ENCODE results near the gene DSCAML1.

The DSCAML1 gene

DNA sequence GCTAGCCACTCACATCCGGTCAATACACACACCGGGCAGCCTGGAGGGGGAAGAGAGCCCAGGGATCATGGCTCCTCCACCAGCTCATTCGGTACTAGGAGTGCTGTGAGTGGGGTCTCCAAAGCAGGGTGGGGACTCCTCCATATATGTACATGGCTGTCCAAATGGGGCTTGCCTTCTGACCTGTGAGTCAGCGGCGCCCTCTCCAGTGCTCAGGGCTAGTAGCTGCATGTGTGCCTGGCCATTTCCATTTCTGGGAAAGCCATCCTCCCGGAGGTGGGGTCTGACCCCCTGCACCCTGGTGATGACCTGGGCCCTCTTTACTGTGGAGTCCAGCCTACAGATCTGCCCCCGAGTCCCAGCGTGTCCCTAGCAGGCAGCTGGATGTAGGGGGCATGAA lies 287.5 kb downstream of the DSCAML1 start:
- H3K4me3 ChIP-seq (ENCODE audit: control insufficient read depth, low read depth, low read length) = no peak overlapping the region
- TF ChIP-seq, protein P1, sequence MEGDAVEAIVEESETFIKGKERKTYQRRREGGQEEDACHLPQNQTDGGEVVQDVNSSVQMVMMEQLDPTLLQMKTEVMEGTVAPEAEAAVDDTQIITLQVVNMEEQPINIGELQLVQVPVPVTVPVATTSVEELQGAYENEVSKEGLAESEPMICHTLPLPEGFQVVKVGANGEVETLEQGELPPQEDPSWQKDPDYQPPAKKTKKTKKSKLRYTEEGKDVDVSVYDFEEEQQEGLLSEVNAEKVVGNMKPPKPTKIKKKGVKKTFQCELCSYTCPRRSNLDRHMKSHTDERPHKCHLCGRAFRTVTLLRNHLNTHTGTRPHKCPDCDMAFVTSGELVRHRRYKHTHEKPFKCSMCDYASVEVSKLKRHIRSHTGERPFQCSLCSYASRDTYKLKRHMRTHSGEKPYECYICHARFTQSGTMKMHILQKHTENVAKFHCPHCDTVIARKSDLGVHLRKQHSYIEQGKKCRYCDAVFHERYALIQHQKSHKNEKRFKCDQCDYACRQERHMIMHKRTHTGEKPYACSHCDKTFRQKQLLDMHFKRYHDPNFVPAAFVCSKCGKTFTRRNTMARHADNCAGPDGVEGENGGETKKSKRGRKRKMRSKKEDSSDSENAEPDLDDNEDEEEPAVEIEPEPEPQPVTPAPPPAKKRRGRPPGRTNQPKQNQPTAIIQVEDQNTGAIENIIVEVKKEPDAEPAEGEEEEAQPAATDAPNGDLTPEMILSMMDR (IDR thresholded peaks at IDR 0.05; ENCODE audit: control insufficient read depth, insufficient read depth, low read depth, low read length, missing control alignments) = no peak
- no peak for DNase-seq (ENCODE audit: low read depth)

DNA sequence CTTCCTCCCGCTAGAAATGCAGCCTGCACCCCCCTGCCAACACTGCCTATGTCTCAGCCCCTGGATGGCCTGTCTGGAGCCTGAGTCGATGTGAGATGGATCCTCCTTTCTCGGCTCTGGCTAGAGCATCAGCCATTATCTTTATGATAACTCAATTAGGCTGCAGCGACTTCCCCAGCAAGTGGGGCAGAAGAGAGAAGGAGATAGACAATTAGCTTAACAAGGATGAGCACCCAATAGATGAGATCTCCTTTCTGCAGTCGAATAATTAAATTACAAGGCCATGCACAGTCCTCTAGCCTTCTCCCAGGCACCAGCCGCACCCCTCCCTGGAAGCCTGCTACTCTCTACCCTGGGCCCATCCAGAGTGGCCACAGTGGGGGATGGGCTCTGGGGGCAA lies 290.0 kb downstream of the DSCAML1 start:
- no peak overlapping the region for H3K4me3 ChIP-seq (ENCODE audit: control insufficient read depth, low read depth, low read length)
- DNase-seq (ENCODE audit: low read depth) = no peak
- TF ChIP-seq, protein P1 (IDR thresholded peaks at IDR 0.05; ENCODE audit: control insufficient read depth, insufficient read depth, low read depth, low read length, missing control alignments) = no peak

DNA sequence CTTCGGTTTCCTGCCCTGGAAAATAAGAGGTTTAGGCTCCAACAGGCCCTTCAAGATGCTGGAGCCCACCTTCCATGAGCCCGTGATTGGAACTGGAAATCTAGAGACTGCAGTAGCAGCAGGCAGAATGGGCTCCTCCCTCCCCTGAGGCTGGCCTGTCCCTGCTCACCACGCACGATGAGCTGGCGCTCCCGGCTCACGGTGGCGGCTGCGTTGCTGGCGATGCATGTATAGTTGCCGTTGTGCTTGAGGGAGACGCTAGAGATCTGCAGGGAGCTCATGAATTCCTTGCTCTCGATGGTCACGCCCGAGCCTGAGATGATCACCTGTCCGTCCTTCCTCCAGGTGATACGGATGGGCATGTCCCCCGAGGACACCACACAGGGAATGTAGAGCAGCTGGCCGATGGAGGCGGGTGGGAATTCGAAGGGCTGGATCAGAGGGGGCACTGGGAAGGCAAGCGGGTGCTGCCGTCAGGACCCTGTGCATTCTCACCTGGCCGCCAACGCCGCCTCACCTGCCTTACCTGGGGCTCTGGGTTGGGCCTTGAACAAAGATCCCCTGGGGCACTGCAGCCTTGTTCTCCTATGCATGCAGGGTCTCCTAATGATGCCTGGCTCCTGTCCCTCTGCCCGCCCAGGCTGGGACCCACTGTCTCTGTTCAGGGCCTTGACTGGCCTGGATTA lies 291.6 kb downstream of the DSCAML1 start:
- TF ChIP-seq, protein P1 (IDR thresholded peaks at IDR 0.05; ENCODE audit: control insufficient read depth, insufficient read depth, low read depth, low read length, missing control alignments) = no peak
- H3K4me3 ChIP-seq (ENCODE audit: control insufficient read depth, low read depth, low read length) = no peak overlapping the region
- DNase-seq (ENCODE audit: low read depth) = no peak

DNA sequence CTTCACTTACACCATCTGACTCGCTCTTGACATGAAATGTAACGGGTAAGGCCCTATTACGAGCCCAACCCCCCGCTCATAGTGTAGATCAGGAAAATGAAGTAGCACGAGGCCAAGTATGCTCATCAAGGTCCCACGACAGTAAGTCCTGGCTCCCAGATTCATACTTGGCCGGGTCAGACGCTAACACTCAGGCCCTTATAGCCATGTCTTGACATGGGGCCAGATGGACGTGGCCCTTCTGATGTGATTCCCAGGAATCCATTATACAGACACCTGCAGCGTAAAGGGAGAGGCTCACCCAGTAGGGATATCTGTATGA lies 294.3 kb downstream of the DSCAML1 start:
- no peak overlapping the region for H3K4me3 ChIP-seq (ENCODE audit: control insufficient read depth, low read depth, low read length)
- TF ChIP-seq, protein P1 (IDR thresholded peaks at IDR 0.05; ENCODE audit: control insufficient read depth, insufficient read depth, low read depth, low read length, missing control alignments) = no peak
- no peak for DNase-seq (ENCODE audit: low read depth)

DNA sequence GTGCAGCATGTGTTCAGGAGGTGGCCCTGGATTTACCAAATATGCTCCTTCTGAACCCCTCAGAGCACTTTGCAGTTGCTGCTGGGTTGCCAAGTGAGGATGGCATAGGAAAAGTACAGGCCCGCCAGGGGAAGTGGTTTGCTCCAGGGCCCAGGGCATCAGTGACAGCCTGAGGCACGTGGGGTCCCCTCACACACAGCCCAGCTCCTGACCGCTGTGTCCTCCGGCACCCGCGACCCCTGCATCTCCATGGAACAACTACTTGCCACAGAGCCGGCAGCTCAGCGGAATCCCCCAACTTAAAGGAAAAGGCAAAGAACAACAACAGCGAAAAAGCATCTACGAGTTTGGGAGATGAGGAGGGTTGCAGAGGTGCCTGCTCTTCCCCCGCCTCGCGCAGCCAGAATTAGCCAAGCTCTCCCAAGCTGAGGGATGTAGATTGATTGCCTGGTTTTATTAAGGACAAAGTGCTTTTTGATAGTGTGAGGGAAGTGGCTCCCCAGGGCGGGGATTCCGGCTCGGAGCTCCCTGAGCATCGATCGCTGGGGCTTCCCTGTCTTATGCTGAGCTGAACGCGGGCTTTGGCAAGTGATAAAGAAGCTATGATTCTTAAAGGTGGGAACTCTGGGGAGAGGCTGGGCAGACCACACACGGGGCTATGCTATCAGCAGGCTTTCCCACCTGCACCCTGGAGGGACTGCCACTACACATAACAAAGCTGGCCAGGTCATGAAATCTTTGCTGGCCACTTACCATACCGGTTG lies 294.8 kb downstream of the DSCAML1 start:
- no peak for DNase-seq (ENCODE audit: low read depth)
- TF ChIP-seq, protein P1 (IDR thresholded peaks at IDR 0.05; ENCODE audit: control insufficient read depth, insufficient read depth, low read depth, low read length, missing control alignments) = no peak

DNA sequence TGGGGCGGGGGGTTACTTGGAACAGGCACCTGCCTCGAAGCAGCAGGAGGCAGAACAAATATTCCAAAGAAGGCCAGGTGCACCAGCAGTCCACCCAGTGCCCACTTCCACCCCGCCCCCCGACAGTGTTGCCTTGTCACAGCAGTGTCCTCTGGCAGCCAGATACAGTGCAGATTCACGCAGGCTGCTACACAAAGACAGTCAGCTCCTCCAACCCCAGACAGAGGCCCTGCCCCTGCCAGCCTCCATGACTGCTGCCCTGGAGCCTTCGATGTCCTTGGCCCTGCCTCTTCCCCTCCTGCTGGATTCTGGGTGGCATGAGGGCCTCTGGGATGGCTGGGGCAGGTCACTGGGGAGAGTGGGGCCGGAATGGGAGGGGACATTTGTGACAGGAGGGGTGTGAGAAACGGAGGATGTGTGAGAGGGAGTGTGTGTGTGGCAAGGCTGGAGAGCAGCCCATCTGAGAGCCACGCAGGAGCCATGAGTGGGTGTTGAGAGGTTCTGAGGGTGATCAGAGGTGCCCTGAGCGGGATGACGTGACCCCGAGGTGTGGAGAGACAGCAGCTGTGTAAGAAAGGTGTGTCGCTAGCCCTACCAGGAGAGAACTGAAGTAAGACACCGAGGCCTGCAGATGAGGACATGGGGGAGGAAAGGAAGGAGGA lies 295.6 kb downstream of the DSCAML1 start:
- H3K4me3 ChIP-seq (ENCODE audit: control insufficient read depth, low read depth, low read length) = no peak overlapping the region
- no peak for DNase-seq (ENCODE audit: low read depth)
- TF ChIP-seq, protein P1 (IDR thresholded peaks at IDR 0.05; ENCODE audit: control insufficient read depth, insufficient read depth, low read depth, low read length, missing control alignments) = no peak

More for the DNA sequence above, 294.8 kb downstream of the DSCAML1 start:
- H3K4me3 ChIP-seq (ENCODE audit: control insufficient read depth, low read depth, low read length) = no peak overlapping the region

All from AG09309 (cell line).